H9 (cell line): ENCODE results near the gene CCDC150. TPM values are rescaled to one million over a fixed set of nuclear protein-coding genes. Genes with fewer than 3 reads are reported as not detected.

ENCODE experiments used
- DNase-seq: peaks from one replicate; pipeline ENCODE4 v3.0.0-alpha.2; 2017
- H2AFZ ChIP-seq: one replicate; pipeline ENCODE4 v1.6.1; 2013; ENCODE audit warnings: mild to moderate bottlenecking, low read length, control low read depth, moderate library complexity
- H2AK5ac ChIP-seq: 2 replicates; pipeline ENCODE4 v1.6.1; 2013; ENCODE audit warnings: low read length, control low read depth, mixed read lengths; ENCODE audit not compliant: insufficient read length
- H2BK120ac ChIP-seq: one replicate; pipeline ENCODE4 v1.6.1; 2013; ENCODE audit warnings: low read depth, mild to moderate bottlenecking, low read length, control low read depth, inconsistent platforms; ENCODE audit not compliant: poor library complexity, severe bottlenecking
- H2BK12ac ChIP-seq: 2 replicates; pipeline ENCODE4 v1.6.1; 2013; ENCODE audit warnings: low read length, control low read depth, mixed read lengths, low read depth; ENCODE audit not compliant: insufficient read length
- H2BK15ac ChIP-seq: 2 replicates; pipeline ENCODE4 v1.6.1; 2013; ENCODE audit warnings: low read depth, low read length, control low read depth
- H2BK20ac ChIP-seq: one replicate; pipeline ENCODE4 v1.6.1; 2013; ENCODE audit warnings: low read depth, mild to moderate bottlenecking, low read length, control low read depth, inconsistent platforms; ENCODE audit not compliant: poor library complexity, severe bottlenecking
- H2BK5ac ChIP-seq: 2 replicates; pipeline ENCODE4 v1.6.1; 2013; ENCODE audit warnings: low read length, control low read depth, mixed read lengths; ENCODE audit not compliant: insufficient read length
- H3K14ac ChIP-seq: 2 replicates; pipeline ENCODE4 v1.6.1; 2013; ENCODE audit warnings: low read length, control low read depth; ENCODE audit not compliant: insufficient read depth
- H3K18ac ChIP-seq: 2 replicates; pipeline ENCODE4 v1.6.1; 2013; ENCODE audit warnings: low read depth, mild to moderate bottlenecking, mixed read lengths, low read length, control low read depth; ENCODE audit not compliant: insufficient read length
- H3K23ac ChIP-seq: 2 replicates; pipeline ENCODE4 v1.6.1; 2013; ENCODE audit warnings: low read length, control low read depth, mixed read lengths, low read depth; ENCODE audit not compliant: insufficient read length
- H3K23me2 ChIP-seq: 2 replicates; pipeline ENCODE4 v1.6.1; 2013; ENCODE audit warnings: low read depth, mild to moderate bottlenecking, mixed read lengths, low read length, control low read depth; ENCODE audit not compliant: insufficient read length, poor library complexity, severe bottlenecking
- H3K27ac ChIP-seq: 2 replicates; pipeline ENCODE4 v1.5.1; 2013; ENCODE audit warnings: low read length, control low read depth, mixed read lengths, low read depth; ENCODE audit not compliant: insufficient read length
- H3K27me3 ChIP-seq: 2 replicates; pipeline ENCODE4 v1.6.1; 2013; ENCODE audit warnings: low read length, control low read depth, inconsistent platforms; ENCODE audit not compliant: insufficient read depth
- H3K4ac ChIP-seq: 2 replicates; pipeline ENCODE4 v1.6.1; 2013; ENCODE audit warnings: low read depth, mild to moderate bottlenecking, control low read depth, inconsistent platforms, low read length, moderate library complexity
- H3K4me1 ChIP-seq: 2 replicates; pipeline ENCODE4 v1.6.1; 2013; ENCODE audit warnings: low read length, control low read depth, inconsistent platforms; ENCODE audit not compliant: insufficient read depth
- H3K4me2 ChIP-seq: 2 replicates; pipeline ENCODE4 v1.6.1; 2013; ENCODE audit warnings: low read length, control low read depth, mixed read lengths; ENCODE audit not compliant: insufficient read length, insufficient read depth
- H3K56ac ChIP-seq: 2 replicates; pipeline ENCODE4 v1.6.1; 2013; ENCODE audit warnings: low read depth, mild to moderate bottlenecking, mixed read lengths, low read length, control low read depth; ENCODE audit not compliant: insufficient read length
- H3K79me1 ChIP-seq: 2 replicates; pipeline ENCODE4 v1.6.1; 2013; ENCODE audit warnings: low read depth, mild to moderate bottlenecking, moderate library complexity, low read length, control low read depth, inconsistent platforms; ENCODE audit not compliant: insufficient read depth, poor library complexity, severe bottlenecking
- H3K79me2 ChIP-seq: 2 replicates; pipeline ENCODE4 v1.6.1; 2013; ENCODE audit warnings: low read length, control low read depth, inconsistent platforms; ENCODE audit not compliant: insufficient read depth
- H3K9ac ChIP-seq: 2 replicates; pipeline ENCODE4 v1.6.1; 2013; ENCODE audit warnings: low read length, control low read depth, mixed read lengths; ENCODE audit not compliant: insufficient read length; ENCODE audit errors: extremely low read depth
- H3K9me3 ChIP-seq: one replicate; pipeline ENCODE4 v1.6.1; 2013; ENCODE audit warnings: low read depth, low read length, inconsistent platforms; ENCODE audit not compliant: control insufficient read depth
- H3T11ph ChIP-seq: one replicate; pipeline ENCODE4 v1.6.1; 2013; ENCODE audit warnings: mild to moderate bottlenecking, low read length, control low read depth, inconsistent platforms
- H4K20me1 ChIP-seq: one replicate; pipeline ENCODE4 v1.6.1; 2013; ENCODE audit not compliant: control insufficient read depth, insufficient read length, insufficient read depth
- H4K5ac ChIP-seq: 2 replicates; pipeline ENCODE4 v1.6.1; 2013; ENCODE audit warnings: low read depth, mild to moderate bottlenecking, mixed read lengths, low read length, control low read depth; ENCODE audit not compliant: insufficient read length
- H4K8ac ChIP-seq: replicated peaks from 2 replicates; pipeline ENCODE4 v1.6.1; 2013; ENCODE audit warnings: low read length, control low read depth, mixed read lengths, low read depth; ENCODE audit not compliant: insufficient read length
- H4K91ac ChIP-seq: 2 replicates; pipeline ENCODE4 v1.6.1; 2013; ENCODE audit warnings: low read depth, mild to moderate bottlenecking, moderate library complexity, mixed read lengths, low read length, control low read depth; ENCODE audit not compliant: insufficient read length
- H3K27ac Mint-ChIP-seq, 3 experiments: 2 replicates in 2 of 3; 3 replicates in 1 of 3; pipeline ENCODE4 v1.8.0; 2020 to 2021; ENCODE audit warnings: mixed read lengths in 3 of 3, mild to moderate bottlenecking in 1 of 3, moderate library complexity in 1 of 3
- H3K27me3 Mint-ChIP-seq: 2 replicates; pipeline ENCODE4 v1.8.0; 2021; ENCODE audit warnings: low read depth, mild to moderate bottlenecking, moderate library complexity, mixed read lengths
- H3K36me3 Mint-ChIP-seq, 3 experiments: 2 replicates in 2 of 3; 3 replicates in 1 of 3; pipeline ENCODE4 v1.8.0; 2020 to 2021; ENCODE audit warnings: low read depth in 3 of 3, mixed read lengths in 3 of 3; ENCODE audit not compliant: insufficient read depth in 1 of 3
- H3K4me1 Mint-ChIP-seq, 2 experiments: 2 replicates each; pipeline ENCODE4 v1.8.0; 2020; ENCODE audit warnings: mixed read lengths in 2 of 2
- H3K4me3 Mint-ChIP-seq, 2 experiments: 2 replicates in 1 of 2; 3 replicates in 1 of 2; pipeline ENCODE4 v1.8.0; 2020 to 2021; ENCODE audit warnings: mild to moderate bottlenecking in 2 of 2, mixed read lengths in 2 of 2, moderate library complexity in 1 of 2
- H3K9me3 Mint-ChIP-seq, 2 experiments: 2 replicates in 1 of 2; 3 replicates in 1 of 2; pipeline ENCODE4 v1.8.0; 2020; ENCODE audit warnings: mild to moderate bottlenecking in 2 of 2, mixed read lengths in 2 of 2, moderate library complexity in 1 of 2
- WGBS: extraction: QIAGEN DNeasy Blood & Tissue Kit; methylation state at CpG from one replicate; pipeline ENCODE4 v1.1.7; 2013; ENCODE audit warnings: missing lambda C conversion rate, low lambda C conversion rate, mixed read lengths; ENCODE audit not compliant: insufficient read length; ENCODE audit errors: extremely low coverage; 5-methylcytosine and 5-hydroxymethylcytosine counted together
- total RNA-seq: library from RNA; stranded (reverse); gene quantifications from 2 replicates; pipeline ENCODE4 v1.2.1, GENCODE V29; 2021
- TF ChIP-seq, protein P1 (sequence below): fragments of 200-600 bp; sonication (generic); conservative IDR thresholded peaks from 3 replicates; pipeline ENCODE4 v1.8.0; 2021; ENCODE audit warnings: antibody characterized with exemption, mild to moderate bottlenecking

The CCDC150 gene
- total RNA-seq, 1 experiment from 2014 or later: 26.2 TPM

DNA sequence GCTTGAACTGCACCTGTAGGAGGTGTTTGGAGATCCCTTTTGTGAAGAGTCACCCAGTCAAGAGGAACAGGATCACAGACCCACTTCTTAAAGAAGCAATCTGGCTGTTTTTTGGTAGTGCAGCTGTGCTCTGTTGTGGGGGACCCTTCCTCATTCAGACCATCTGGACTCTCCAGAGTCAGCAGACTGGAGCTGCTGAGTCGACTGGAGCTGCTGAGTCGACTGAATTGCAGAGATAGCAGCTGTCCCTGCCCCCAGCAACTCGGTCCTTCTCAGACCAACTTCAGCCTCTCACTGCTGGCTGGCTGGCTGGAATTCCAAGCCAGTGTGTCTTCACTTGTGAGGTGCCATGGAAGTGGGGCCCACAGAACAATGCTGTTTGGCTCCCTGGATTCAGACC lies 103.2 kb downstream of the CCDC150 start:
- Histone ChIP-seq H4K5ac (no peak overlapping the region), H3K23me2 (no peaks in the 10 kb centered on the region), H2BK15ac (no peak overlapping the region), H3K23ac (no peak overlapping the region), H2AK5ac (no peak overlapping the region), H3T11ph (no peak overlapping the region), H3K9ac (no peak overlapping the region), H3K9me3 (no peaks in the 10 kb centered on the region), H2AFZ (no peak overlapping the region), H2BK20ac (no peak overlapping the region), H3K79me1 (no peaks in the 10 kb centered on the region), H3K4me2 (no peak overlapping the region), H4K8ac (no peak overlapping the region), H4K20me1 (no peaks in the 10 kb centered on the region), H3K27ac (no peak overlapping the region), H3K18ac (no peak overlapping the region), H3K79me2 (no peaks in the 10 kb centered on the region), H3K4me1 (no peaks in the 10 kb centered on the region), H2BK5ac (no peak overlapping the region), H3K56ac (no peak overlapping the region), H3K14ac (no peak overlapping the region), H2BK12ac (no peak overlapping the region), H3K4ac (no peak overlapping the region), H2BK120ac (no peak overlapping the region), H3K27me3 (no peaks in the 10 kb centered on the region), H4K91ac (no peak overlapping the region)
- H3K27ac Mint-ChIP-seq: no peak overlapping the region
- DNase-seq: peak; percentile 31
- H3K36me3 Mint-ChIP-seq: peaks cover 24 to 29% (median 26%) of the 10 kb centered on the region in 3 experiments
- TF ChIP-seq, protein P1, sequence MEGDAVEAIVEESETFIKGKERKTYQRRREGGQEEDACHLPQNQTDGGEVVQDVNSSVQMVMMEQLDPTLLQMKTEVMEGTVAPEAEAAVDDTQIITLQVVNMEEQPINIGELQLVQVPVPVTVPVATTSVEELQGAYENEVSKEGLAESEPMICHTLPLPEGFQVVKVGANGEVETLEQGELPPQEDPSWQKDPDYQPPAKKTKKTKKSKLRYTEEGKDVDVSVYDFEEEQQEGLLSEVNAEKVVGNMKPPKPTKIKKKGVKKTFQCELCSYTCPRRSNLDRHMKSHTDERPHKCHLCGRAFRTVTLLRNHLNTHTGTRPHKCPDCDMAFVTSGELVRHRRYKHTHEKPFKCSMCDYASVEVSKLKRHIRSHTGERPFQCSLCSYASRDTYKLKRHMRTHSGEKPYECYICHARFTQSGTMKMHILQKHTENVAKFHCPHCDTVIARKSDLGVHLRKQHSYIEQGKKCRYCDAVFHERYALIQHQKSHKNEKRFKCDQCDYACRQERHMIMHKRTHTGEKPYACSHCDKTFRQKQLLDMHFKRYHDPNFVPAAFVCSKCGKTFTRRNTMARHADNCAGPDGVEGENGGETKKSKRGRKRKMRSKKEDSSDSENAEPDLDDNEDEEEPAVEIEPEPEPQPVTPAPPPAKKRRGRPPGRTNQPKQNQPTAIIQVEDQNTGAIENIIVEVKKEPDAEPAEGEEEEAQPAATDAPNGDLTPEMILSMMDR: no peak
- no peak overlapping the region for H3K4me3 Mint-ChIP-seq
- H3K9me3 Mint-ChIP-seq: peaks cover 4 to 7% of the 10 kb centered on the region in 2 experiments; a peak in 2 of 5 replicates
- WGBS: no CpG with 5 or more reads among the region's 3 CpGs
- peaks cover 0 to 6% of the 10 kb centered on the region in 2 experiments; a peak in 1 of 4 replicates for H3K4me1 Mint-ChIP-seq
- no peaks in the 10 kb centered on the region for H3K27me3 Mint-ChIP-seq
